Neural cell (in vitro differentiated cells): ENCODE results near the gene DROSHA. TPM values are rescaled to one million over a fixed set of nuclear protein-coding genes. Genes with fewer than 3 reads are reported as not detected.

Experiments
- H2AFZ ChIP-seq: fragments of 200-600, 300-800 bp; sonication (generic), shearing (Covaris generic); 2 replicates; pipeline ENCODE4 v1.6.0; 2014; ENCODE audit warnings: low read depth, mild to moderate bottlenecking, antibody characterized with exemption, low read length, moderate library complexity
- H3F3A ChIP-seq: fragments of 200-600 bp; shearing (Covaris generic); 2 replicates; pipeline ENCODE4 v1.6.1; 2016; ENCODE audit warnings: mild to moderate bottlenecking, moderate library complexity, mixed read lengths, antibody characterized with exemption, low read length; ENCODE audit not compliant: insufficient read depth, poor library complexity, severe bottlenecking
- H3K27ac ChIP-seq: fragments of 200-600, 300-800 bp; sonication (generic), shearing (Covaris generic); 2 replicates; pipeline ENCODE4 v1.5.1; 2014; ENCODE audit warnings: mild to moderate bottlenecking, low read length, moderate library complexity
- H3K27me3 ChIP-seq: fragments of 300-800, 200-600 bp; sonication (generic), shearing (Covaris generic); 2 replicates; pipeline ENCODE4 v1.6.0; 2014; ENCODE audit warnings: mild to moderate bottlenecking, low read depth, low read length, moderate library complexity; ENCODE audit not compliant: insufficient read depth
- H3K36me3 ChIP-seq: fragments of 300-800, 200-600 bp; sonication (generic), shearing (Covaris generic); 2 replicates; pipeline ENCODE4 v1.5.1; 2014; ENCODE audit warnings: mild to moderate bottlenecking, antibody characterized with exemption, low read length, moderate library complexity; ENCODE audit not compliant: insufficient read depth
- H3K4me2 ChIP-seq: fragments of 300-800, 200-600 bp; sonication (generic), shearing (Covaris generic); 2 replicates; pipeline ENCODE4 v1.6.0; 2014; ENCODE audit warnings: mild to moderate bottlenecking, low read length
- H3K4me3 ChIP-seq: fragments of 300-800, 200-600 bp; sonication (generic), shearing (Covaris generic); 2 replicates; pipeline ENCODE4 v1.5.1; 2014; ENCODE audit warnings: mild to moderate bottlenecking, low read length, moderate library complexity
- H3K79me2 ChIP-seq: fragments of 200-600 bp; shearing (Covaris generic); replicated peaks from 2 replicates; pipeline ENCODE4 v1.6.0; 2014; ENCODE audit warnings: mild to moderate bottlenecking, low read length, moderate library complexity; ENCODE audit not compliant: insufficient read depth
- H3K9ac ChIP-seq: fragments of 300-800, 200-600 bp; sonication (generic), shearing (Covaris generic); 2 replicates; pipeline ENCODE4 v1.6.1; 2016; ENCODE audit warnings: mild to moderate bottlenecking, low read length, mixed read lengths
- H3K9me2 ChIP-seq: fragments of 200-600 bp; shearing (Covaris generic); 2 replicates; pipeline ENCODE4 v1.6.1; 2016; ENCODE audit warnings: mild to moderate bottlenecking, low read length, mixed read lengths; ENCODE audit not compliant: insufficient read depth
- H3K9me3 ChIP-seq: fragments of 200-600, 300-800 bp; sonication (generic), shearing (Covaris generic); 2 replicates; pipeline ENCODE4 v1.6.1; 2016; ENCODE audit warnings: mild to moderate bottlenecking, mixed run types, low read length, moderate library complexity, mixed read lengths
- H4K20me1 ChIP-seq: fragments of 200-600 bp; shearing (Covaris generic); 2 replicates; pipeline ENCODE4 v1.6.1; 2016; ENCODE audit warnings: mild to moderate bottlenecking, mixed run types; ENCODE audit not compliant: insufficient read depth
- EP300 ChIP-seq: fragments of 450-650 bp; conservative IDR thresholded peaks from 2 replicates; pipeline ENCODE4 v1.6.1; 2014; ENCODE audit warnings: antibody characterized with exemption, mild to moderate bottlenecking, moderate library complexity; ENCODE audit not compliant: poor library complexity, severe bottlenecking
- EZH2 ChIP-seq: fragments of 200-600, 300-800 bp; shearing (Covaris generic), sonication (generic); IDR thresholded peaks from 2 replicates; pipeline ENCODE4 v1.6.1; 2014; ENCODE audit warnings: antibody characterized with exemption, low read length, borderline replicate concordance, mild to moderate bottlenecking; ENCODE audit not compliant: insufficient read depth, poor library complexity, severe bottlenecking
- MXI1 ChIP-seq: fragments of 450-650 bp; conservative IDR thresholded peaks from 2 replicates; pipeline ENCODE4 v1.6.1; 2014; ENCODE audit warnings: antibody characterized with exemption, mild to moderate bottlenecking; ENCODE audit not compliant: poor library complexity, severe bottlenecking
- POLR2AphosphoS5 ChIP-seq: IDR thresholded peaks from 2 replicates; pipeline ENCODE4 v1.6.1; 2012
- RAD21 ChIP-seq: fragments of 450-650 bp; conservative IDR thresholded peaks from 2 replicates; pipeline ENCODE4 v1.6.1; 2014; ENCODE audit warnings: antibody characterized with exemption, mild to moderate bottlenecking, moderate library complexity
- REST ChIP-seq: IDR thresholded peaks from 2 replicates; pipeline ENCODE4 v1.6.1; 2012; ENCODE audit warnings: borderline replicate concordance
- SMC3 ChIP-seq: fragments of 450-650 bp; conservative IDR thresholded peaks from 2 replicates; pipeline ENCODE4 v1.6.1; 2014; ENCODE audit warnings: antibody characterized with exemption, mild to moderate bottlenecking, moderate library complexity; ENCODE audit not compliant: poor library complexity
- TAF1 ChIP-seq: IDR thresholded peaks from 2 replicates; pipeline ENCODE4 v1.6.1; 2012; ENCODE audit warnings: low read depth
- polyA plus RNA-seq: library from polyadenylated mRNA; depleted of rRNA; stranded (reverse); fragments of >200 nt; gene quantifications from 2 replicates; pipeline ENCODE4 v1.2.3, GENCODE V29; 2014
- TF ChIP-seq, protein P1 (sequence below): fragments of 450-650 bp; IDR thresholded peaks from 2 replicates; pipeline ENCODE4 v1.5.1; 2014; ENCODE audit warnings: antibody characterized with exemption, mild to moderate bottlenecking, moderate library complexity; ENCODE audit not compliant: poor library complexity, severe bottlenecking

Gene DROSHA
- polyA plus RNA-seq, 1 donor from 2014 or later, result 88.5 TPM

DNA sequence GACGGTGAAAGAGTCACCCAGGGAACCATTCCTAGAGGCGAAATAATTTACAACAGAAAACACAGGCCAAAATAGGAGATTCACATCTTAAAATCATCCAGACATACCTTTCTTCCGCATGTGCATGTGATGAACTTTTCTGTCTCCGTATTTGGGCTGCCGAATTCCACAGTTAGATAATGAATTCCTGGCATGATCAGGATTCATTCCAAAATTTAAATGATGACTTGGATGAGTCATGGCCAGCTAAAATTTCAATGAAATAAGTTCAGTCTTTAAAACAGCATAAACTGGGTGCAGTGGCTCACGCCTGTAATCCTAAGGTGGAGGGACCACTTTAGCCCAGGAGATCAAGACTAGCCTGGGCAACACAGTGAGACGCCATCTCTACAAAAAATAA, 82.7 kb downstream of the DROSHA start:
- TF ChIP-seq EP300, result no peak
- TF ChIP-seq TAF1, result no peak
- no peak for TF ChIP-seq POLR2AphosphoS5
- no peak for TF ChIP-seq MXI1
- TF ChIP-seq, protein P1, sequence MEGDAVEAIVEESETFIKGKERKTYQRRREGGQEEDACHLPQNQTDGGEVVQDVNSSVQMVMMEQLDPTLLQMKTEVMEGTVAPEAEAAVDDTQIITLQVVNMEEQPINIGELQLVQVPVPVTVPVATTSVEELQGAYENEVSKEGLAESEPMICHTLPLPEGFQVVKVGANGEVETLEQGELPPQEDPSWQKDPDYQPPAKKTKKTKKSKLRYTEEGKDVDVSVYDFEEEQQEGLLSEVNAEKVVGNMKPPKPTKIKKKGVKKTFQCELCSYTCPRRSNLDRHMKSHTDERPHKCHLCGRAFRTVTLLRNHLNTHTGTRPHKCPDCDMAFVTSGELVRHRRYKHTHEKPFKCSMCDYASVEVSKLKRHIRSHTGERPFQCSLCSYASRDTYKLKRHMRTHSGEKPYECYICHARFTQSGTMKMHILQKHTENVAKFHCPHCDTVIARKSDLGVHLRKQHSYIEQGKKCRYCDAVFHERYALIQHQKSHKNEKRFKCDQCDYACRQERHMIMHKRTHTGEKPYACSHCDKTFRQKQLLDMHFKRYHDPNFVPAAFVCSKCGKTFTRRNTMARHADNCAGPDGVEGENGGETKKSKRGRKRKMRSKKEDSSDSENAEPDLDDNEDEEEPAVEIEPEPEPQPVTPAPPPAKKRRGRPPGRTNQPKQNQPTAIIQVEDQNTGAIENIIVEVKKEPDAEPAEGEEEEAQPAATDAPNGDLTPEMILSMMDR, result no peak
- no peak for TF ChIP-seq REST
- TF ChIP-seq SMC3, result no peak
- TF ChIP-seq RAD21, result no peak
- Histone ChIP-seq H3K9me2 (no peaks in the 10 kb centered on the region), H3K9ac (no peak overlapping the region), H3F3A (no peaks in the 10 kb centered on the region), H3K4me3 (no peak overlapping the region), H3K27ac (no peak overlapping the region), H3K36me3 (peaks cover 18% of the 10 kb centered on the region), H3K79me2 (no peaks in the 10 kb centered on the region), H3K4me2 (no peak overlapping the region), H3K27me3 (no peaks in the 10 kb centered on the region), H4K20me1 (no peaks in the 10 kb centered on the region), H2AFZ (no peak overlapping the region), H3K9me3 (no peaks in the 10 kb centered on the region)

GRCh38 chr5:31445041-31445600, 86.8 kb downstream of the DROSHA start:
- H3K9me3 ChIP-seq, result no peaks in the 10 kb centered on the region
- no peaks in the 10 kb centered on the region for H3K9me2 ChIP-seq
- no peak overlapping the region for H3K4me3 ChIP-seq
- H3K79me2 ChIP-seq, result no peaks in the 10 kb centered on the region
- H3K4me2 ChIP-seq, result no peak overlapping the region
- H3K27ac ChIP-seq, result no peak overlapping the region
- H2AFZ ChIP-seq, result no peak overlapping the region
- H3K9ac ChIP-seq, result no peak overlapping the region
- no peaks in the 10 kb centered on the region for H4K20me1 ChIP-seq
- no peaks in the 10 kb centered on the region for H3F3A ChIP-seq
- TF ChIP-seq MXI1 (no peak), TAF1 (no peak), REST (no peak), EZH2 (no peak), RAD21 (no peak), POLR2AphosphoS5 (no peak), SMC3 (no peak)
- TF ChIP-seq, protein P1, result no peak
- H3K27me3 ChIP-seq, result no peaks in the 10 kb centered on the region
- peaks cover 14% of the 10 kb centered on the region for H3K36me3 ChIP-seq
